Keratinocyte (primary cell): ENCODE data around the gene EGLN3.

Source experiments
- CTCF ChIP-seq, 3 experiments: IDR thresholded peaks in 1 of 3; conservative IDR thresholded peaks in 1 of 3; optimal IDR thresholded peaks in 1 of 3; 2 replicates in 2 of 3; 3 replicates in 1 of 3; pipeline versions ENCODE3 to v1.5.1; 2011; ENCODE audit warnings: low read length in 3 of 3, mild to moderate bottlenecking in 3 of 3, moderate library complexity in 2 of 3, control low read depth in 1 of 3, inconsistent platforms in 1 of 3; ENCODE audit not compliant: insufficient read depth in 2 of 3; ENCODE audit errors: extremely low read depth in 1 of 3
- EZH2 ChIP-seq: IDR thresholded peaks from one replicate; pipeline ENCODE4 v1.6.1; 2012; ENCODE audit warnings: inconsistent platforms, mild to moderate bottlenecking, low read length, moderate library complexity

GRCh38 chr14:33985242-33985641, 34.4 kb upstream of the EGLN3 start:
- TF ChIP-seq CTCF (optimal IDR thresholded peaks at IDR 0.05 in 1 of 3, IDR thresholded peaks at IDR 0.05 in 1 of 3, conservative IDR thresholded peaks at IDR 0.05 in 1 of 3; ENCODE audit: extremely low read depth in 1 of 3, insufficient read depth in 2 of 3, low read length in 3 of 3) = peak in 1 of 3 experiments; percentile 3
- TF ChIP-seq EZH2 = no peak
